WTC11 (cell line): ENCODE measurements around the gene SMOC1. TPM values are rescaled to one million over a fixed set of nuclear protein-coding genes. Genes with fewer than 3 reads are reported as not detected.
A peak's percentile ranks its signal among the peaks of the same experiment; 100 is the strongest.

ENCODE experiments used
- ATAC-seq: fragments of 200-7000 bp; cut with Tn5 transposase; 2 replicates; pipeline ENCODE4 v1.10.0; 2021; ENCODE audit warnings: mild to moderate bottlenecking, moderate library complexity
- Bru-seq: library from RNA; stranded (reverse); fragments of 400-500 nt; gene quantifications from one replicate; lab custom pipeline; 2021; lab: Mats Ljungman, UMichigan
- CTCF ChIA-PET: fragments of 300-600 bp; sonication (Branson Sonifier 250); formaldehyde crosslinking; loops from one replicate; lab custom pipeline; 2021; ENCODE audit warnings: antibody characterized with exemption; lab: Charles Lee
- POLR2A ChIA-PET: fragments of 350-600 bp; sonication (Branson Sonifier 250); formaldehyde crosslinking; loops from one replicate; lab custom pipeline; 2021; ENCODE audit warnings: antibody characterized with exemption; lab: Charles Lee
- DNase-seq: peaks from one replicate; pipeline ENCODE4 v3.0.0; 2021; ENCODE audit warnings: low spot score
- H3K27ac Mint-ChIP-seq: 2 replicates; pipeline ENCODE4 v1.8.0; 2021; ENCODE audit warnings: mixed read lengths
- H3K27me3 Mint-ChIP-seq: 2 replicates; pipeline ENCODE4 v1.8.0; 2021; ENCODE audit warnings: low read depth, mild to moderate bottlenecking, moderate library complexity, mixed read lengths
- H3K36me3 Mint-ChIP-seq: 2 replicates; pipeline ENCODE4 v1.8.0; 2021; ENCODE audit warnings: mixed read lengths
- H3K4me1 Mint-ChIP-seq: 2 replicates; pipeline ENCODE4 v1.8.0; 2022; ENCODE audit warnings: mixed read lengths
- H3K4me3 Mint-ChIP-seq: 2 replicates; pipeline ENCODE4 v1.8.0; 2021; ENCODE audit warnings: mild to moderate bottlenecking, moderate library complexity, mixed read lengths
- H3K9me3 Mint-ChIP-seq: 2 replicates; pipeline ENCODE4 v1.8.0; 2021; ENCODE audit warnings: mixed read lengths
- ATF1 ChIP-seq: sonication (generic); formaldehyde crosslinking; IDR thresholded peaks from 2 replicates; pipeline ENCODE4 v1.8.1; 2023; ENCODE audit warnings: mild to moderate bottlenecking, moderate library complexity, missing genetic modification reagents
- ATF2 ChIP-seq: sonication (generic); formaldehyde crosslinking; IDR thresholded peaks from 2 replicates; pipeline ENCODE4 v1.8.1; 2022; ENCODE audit warnings: low read depth, missing genetic modification reagents, borderline replicate concordance
- CREB1 ChIP-seq: sonication (generic); formaldehyde crosslinking; IDR thresholded peaks from 2 replicates; pipeline ENCODE4 v1.8.0; 2023; ENCODE audit warnings: mild to moderate bottlenecking, missing genetic modification reagents
- CTCF ChIP-seq: fragments of 200-600 bp; IDR thresholded peaks from 2 replicates; pipeline ENCODE4 v1.8.0; 2022; ENCODE audit warnings: antibody characterized with exemption
- ERG ChIP-seq: fragments of 250-450 bp; sonication (Bioruptor Pico); IDR thresholded peaks from 2 replicates; pipeline ENCODE4 v1.8.0; 2021; ENCODE audit warnings: mild to moderate bottlenecking
- FOXP1 ChIP-seq: sonication (generic); formaldehyde crosslinking; IDR thresholded peaks from 2 replicates; pipeline ENCODE4 v1.8.0; 2022; ENCODE audit warnings: missing genetic modification reagents, mild to moderate bottlenecking, moderate library complexity, borderline replicate concordance
- GABPB1 ChIP-seq: sonication (generic); formaldehyde crosslinking; IDR thresholded peaks from 2 replicates; pipeline ENCODE4 v1.8.1; 2023; ENCODE audit warnings: mild to moderate bottlenecking, missing genetic modification reagents
- IRF2 ChIP-seq: sonication (generic); formaldehyde crosslinking; IDR thresholded peaks from 2 replicates; pipeline ENCODE4 v1.8.0; 2022; ENCODE audit warnings: low read depth, missing genetic modification reagents, borderline replicate concordance
- JAZF1 ChIP-seq: fragments of 250-450 bp; sonication (Bioruptor Pico); IDR thresholded peaks from 2 replicates; pipeline ENCODE4 v1.9.0; 2021; ENCODE audit warnings: moderate library complexity, mild to moderate bottlenecking, inconsistent platforms
- KAT7 ChIP-seq: sonication (generic); formaldehyde crosslinking; IDR thresholded peaks from 2 replicates; pipeline ENCODE4 v1.8.1; 2023; ENCODE audit warnings: missing genetic modification reagents, mild to moderate bottlenecking, borderline replicate concordance
- MXD4 ChIP-seq: fragments of 250-450 bp; sonication (Bioruptor Pico); IDR thresholded peaks from 2 replicates; pipeline ENCODE4 v1.8.0; 2021; ENCODE audit warnings: mild to moderate bottlenecking, moderate library complexity, borderline replicate concordance
- NFYB ChIP-seq: sonication (generic); formaldehyde crosslinking; conservative IDR thresholded peaks from 2 replicates; pipeline ENCODE4 v1.8.0; 2022; ENCODE audit warnings: low read depth, missing genetic modification reagents
- NR1H2 ChIP-seq: sonication (generic); formaldehyde crosslinking; IDR thresholded peaks from 2 replicates; pipeline ENCODE4 v1.9.0; 2021; ENCODE audit warnings: mild to moderate bottlenecking, moderate library complexity, missing genetic modification reagents
- SMAD3 ChIP-seq: sonication (generic); formaldehyde crosslinking; IDR thresholded peaks from 2 replicates; pipeline ENCODE4 v1.8.0; 2022; ENCODE audit warnings: missing genetic modification reagents, mild to moderate bottlenecking, borderline replicate concordance
- SP1 ChIP-seq: sonication (generic); formaldehyde crosslinking; conservative IDR thresholded peaks from 2 replicates; pipeline ENCODE4 v1.8.1; 2022; ENCODE audit warnings: missing genetic modification reagents
- TP53 ChIP-seq: sonication (generic); formaldehyde crosslinking; IDR thresholded peaks from 2 replicates; pipeline ENCODE4 v1.8.1; 2023; ENCODE audit warnings: mild to moderate bottlenecking, missing genetic modification reagents
- ZBTB43 ChIP-seq: sonication (generic); formaldehyde crosslinking; IDR thresholded peaks from 2 replicates; pipeline ENCODE4 v1.8.1; 2023; ENCODE audit warnings: mild to moderate bottlenecking, missing genetic modification reagents
- ZNF263 ChIP-seq: sonication (generic); formaldehyde crosslinking; IDR thresholded peaks from 2 replicates; pipeline ENCODE4 v1.8.1; 2022; ENCODE audit warnings: low read depth, mild to moderate bottlenecking, moderate library complexity, missing genetic modification reagents
- ZNF396 ChIP-seq: fragments of 250-450 bp; sonication (Bioruptor Pico); IDR thresholded peaks from 2 replicates; pipeline ENCODE4 v1.8.0; 2021; ENCODE audit warnings: mild to moderate bottlenecking, moderate library complexity, borderline replicate concordance
- ZNF416 ChIP-seq: fragments of 250-450 bp; sonication (Bioruptor Pico); IDR thresholded peaks from 2 replicates; pipeline ENCODE4 v1.9.0; 2021; ENCODE audit warnings: mild to moderate bottlenecking, inconsistent platforms
- long read RNA-seq, 3 experiments: library from RNA in 1 of 3; library from capped mRNA in 1 of 3; library from polyadenylated mRNA in 1 of 3; unstranded in 2 of 3; stranded (forward) in 1 of 3; transcript quantifications; one replicate each; pipeline ENCODE4 v2.0.0, GENCODE V29; 2021
- total RNA-seq: library from RNA; stranded (reverse); gene quantifications from 3 replicates; pipeline ENCODE4 v1.2.3, GENCODE V29; 2021
- TF ChIP-seq, protein P1 (sequence below): sonication (generic); formaldehyde crosslinking; IDR thresholded peaks from 2 replicates; pipeline ENCODE4 v1.8.0; 2022; ENCODE audit warnings: mild to moderate bottlenecking, missing genetic modification reagents
- TF ChIP-seq, protein P2 (sequence below): sonication (generic); formaldehyde crosslinking; IDR thresholded peaks from 2 replicates; pipeline ENCODE4 v1.8.0; 2023; ENCODE audit warnings: missing genetic modification reagents, mild to moderate bottlenecking, borderline replicate concordance

Gene SMOC1, protein sequence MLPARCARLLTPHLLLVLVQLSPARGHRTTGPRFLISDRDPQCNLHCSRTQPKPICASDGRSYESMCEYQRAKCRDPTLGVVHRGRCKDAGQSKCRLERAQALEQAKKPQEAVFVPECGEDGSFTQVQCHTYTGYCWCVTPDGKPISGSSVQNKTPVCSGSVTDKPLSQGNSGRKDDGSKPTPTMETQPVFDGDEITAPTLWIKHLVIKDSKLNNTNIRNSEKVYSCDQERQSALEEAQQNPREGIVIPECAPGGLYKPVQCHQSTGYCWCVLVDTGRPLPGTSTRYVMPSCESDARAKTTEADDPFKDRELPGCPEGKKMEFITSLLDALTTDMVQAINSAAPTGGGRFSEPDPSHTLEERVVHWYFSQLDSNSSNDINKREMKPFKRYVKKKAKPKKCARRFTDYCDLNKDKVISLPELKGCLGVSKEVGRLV
- total RNA-seq (0.76 to 1.1 TPM (median 1.0 TPM) in 3 replicates), Bru-seq, nascent RNA (percentile 21 among the genes with signal in this experiment)
- long read RNA-seq, experiment 1, result 0 reads
- long read RNA-seq, experiment 2, partial matches to known transcripts, result 0 of 1 reads
- long read RNA-seq, experiment 2, other reads (novel, unspliced or antisense), result 0 of 1 reads
- long read RNA-seq, experiment 3, result 0 reads

DNA sequence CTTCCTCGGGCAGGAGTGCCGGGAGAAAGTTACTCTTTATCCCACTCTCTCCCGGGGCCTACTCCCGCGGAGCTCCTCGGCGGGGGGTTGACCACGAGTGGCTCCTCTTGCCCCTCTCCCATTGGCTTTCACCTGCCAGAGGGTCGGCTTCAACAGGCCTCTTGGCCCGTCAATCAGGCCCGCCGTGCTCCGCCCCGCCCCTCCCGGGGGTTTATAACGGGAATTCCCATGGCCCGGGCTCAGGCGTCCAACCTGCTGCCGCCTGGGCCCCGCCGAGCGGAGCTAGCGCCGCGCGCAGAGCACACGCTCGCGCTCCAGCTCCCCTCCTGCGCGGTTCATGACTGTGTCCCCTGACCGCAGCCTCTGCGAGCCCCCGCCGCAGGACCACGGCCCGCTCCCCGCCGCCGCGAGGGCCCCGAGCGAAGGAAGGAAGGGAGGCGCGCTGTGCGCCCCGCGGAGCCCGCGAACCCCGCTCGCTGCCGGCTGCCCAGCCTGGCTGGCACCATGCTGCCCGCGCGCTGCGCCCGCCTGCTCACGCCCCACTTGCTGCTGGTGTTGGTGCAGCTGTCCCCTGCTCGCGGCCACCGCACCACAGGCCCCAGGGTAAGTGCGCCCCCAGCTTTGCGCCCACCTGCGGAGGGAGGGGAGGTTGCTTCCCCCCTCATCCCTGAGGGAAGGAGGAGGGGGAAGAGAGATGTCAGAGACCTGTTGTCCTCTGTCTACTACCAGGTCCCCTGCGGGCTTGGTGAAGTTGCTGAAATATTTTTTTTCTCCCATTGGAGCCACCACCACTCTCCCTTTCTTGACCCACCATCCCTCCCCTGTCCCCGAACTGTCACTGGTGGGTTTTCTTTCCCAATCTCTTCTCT is at the start of gene SMOC1:
Gene SMOC1 (plus strand): TSS at position 242 of the 869 bp plus-strand sequence. CDS start 263 bp downstream, at position 505.
- Mint-ChIP-seq H3K4me3 (peak within 1 kb of the TSS; percentile 79), H3K4me1 (peaks cover 8% of the 10 kb centered on the region), H3K9me3 (no peaks in the 10 kb centered on the region), H3K27ac (no peak within 1 kb of the TSS), H3K27me3 (peaks cover 50% of the 10 kb centered on the region), H3K36me3 (no peaks in the 10 kb centered on the region)
- ATAC-seq, result peak; percentile 93
- POLR2A ChIA-PET, result no interaction called here
- CTCF ChIA-PET, result interaction anchor here (0.5 to 4.3 kb wide), 25 partner anchors 16 to 728 kb away, joined by 3 to 81 read pairs (median 4); partner anchors contain the start of gene CCDC177
- peak; percentile 87 for DNase-seq
- TF ChIP-seq ZBTB43 (no peak), JAZF1 (CRISPR knock-in tag) (no peak), ZNF416 (CRISPR knock-in tag) (no peak), IRF2 (CRISPR knock-in tag) (no peak), ZNF263 (no peak), NR1H2 (CRISPR knock-in tag) (no peak), NFYB (peak; percentile 84), ATF1 (CRISPR knock-in tag) (no peak), KAT7 (CRISPR knock-in tag) (0 out of 2 replicates have a peak, but pooled peaks have one; percentile 40), ERG (no peak), SP1 (CRISPR knock-in tag) (peak; percentile 5; the same call in 1 of the 2 replicates), TP53 (no peak), CTCF (no peak), ATF2 (CRISPR knock-in tag) (no peak), GABPB1 (CRISPR knock-in tag) (peak; percentile 48; the same call in 1 of the 2 replicates), MXD4 (no peak), SMAD3 (CRISPR knock-in tag) (no peak), FOXP1 (CRISPR knock-in tag) (peak; percentile 41; the same call in 1 of the 2 replicates), CREB1 (CRISPR knock-in tag) (no peak), ZNF396 (CRISPR knock-in tag) (no peak)
- TF ChIP-seq, protein P1, sequence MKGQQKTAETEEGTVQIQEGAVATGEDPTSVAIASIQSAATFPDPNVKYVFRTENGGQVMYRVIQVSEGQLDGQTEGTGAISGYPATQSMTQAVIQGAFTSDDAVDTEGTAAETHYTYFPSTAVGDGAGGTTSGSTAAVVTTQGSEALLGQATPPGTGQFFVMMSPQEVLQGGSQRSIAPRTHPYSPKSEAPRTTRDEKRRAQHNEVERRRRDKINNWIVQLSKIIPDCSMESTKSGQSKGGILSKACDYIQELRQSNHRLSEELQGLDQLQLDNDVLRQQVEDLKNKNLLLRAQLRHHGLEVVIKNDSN, result no peak
- TF ChIP-seq, protein P2, sequence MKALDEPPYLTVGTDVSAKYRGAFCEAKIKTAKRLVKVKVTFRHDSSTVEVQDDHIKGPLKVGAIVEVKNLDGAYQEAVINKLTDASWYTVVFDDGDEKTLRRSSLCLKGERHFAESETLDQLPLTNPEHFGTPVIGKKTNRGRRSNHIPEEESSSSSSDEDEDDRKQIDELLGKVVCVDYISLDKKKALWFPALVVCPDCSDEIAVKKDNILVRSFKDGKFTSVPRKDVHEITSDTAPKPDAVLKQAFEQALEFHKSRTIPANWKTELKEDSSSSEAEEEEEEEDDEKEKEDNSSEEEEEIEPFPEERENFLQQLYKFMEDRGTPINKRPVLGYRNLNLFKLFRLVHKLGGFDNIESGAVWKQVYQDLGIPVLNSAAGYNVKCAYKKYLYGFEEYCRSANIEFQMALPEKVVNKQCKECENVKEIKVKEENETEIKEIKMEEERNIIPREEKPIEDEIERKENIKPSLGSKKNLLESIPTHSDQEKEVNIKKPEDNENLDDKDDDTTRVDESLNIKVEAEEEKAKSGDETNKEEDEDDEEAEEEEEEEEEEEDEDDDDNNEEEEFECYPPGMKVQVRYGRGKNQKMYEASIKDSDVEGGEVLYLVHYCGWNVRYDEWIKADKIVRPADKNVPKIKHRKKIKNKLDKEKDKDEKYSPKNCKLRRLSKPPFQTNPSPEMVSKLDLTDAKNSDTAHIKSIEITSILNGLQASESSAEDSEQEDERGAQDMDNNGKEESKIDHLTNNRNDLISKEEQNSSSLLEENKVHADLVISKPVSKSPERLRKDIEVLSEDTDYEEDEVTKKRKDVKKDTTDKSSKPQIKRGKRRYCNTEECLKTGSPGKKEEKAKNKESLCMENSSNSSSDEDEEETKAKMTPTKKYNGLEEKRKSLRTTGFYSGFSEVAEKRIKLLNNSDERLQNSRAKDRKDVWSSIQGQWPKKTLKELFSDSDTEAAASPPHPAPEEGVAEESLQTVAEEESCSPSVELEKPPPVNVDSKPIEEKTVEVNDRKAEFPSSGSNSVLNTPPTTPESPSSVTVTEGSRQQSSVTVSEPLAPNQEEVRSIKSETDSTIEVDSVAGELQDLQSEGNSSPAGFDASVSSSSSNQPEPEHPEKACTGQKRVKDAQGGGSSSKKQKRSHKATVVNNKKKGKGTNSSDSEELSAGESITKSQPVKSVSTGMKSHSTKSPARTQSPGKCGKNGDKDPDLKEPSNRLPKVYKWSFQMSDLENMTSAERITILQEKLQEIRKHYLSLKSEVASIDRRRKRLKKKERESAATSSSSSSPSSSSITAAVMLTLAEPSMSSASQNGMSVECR (CRISPR knock-in tag), result no peak
